HG03159 (cell line): ENCODE measurements around the gene KNDC1.

Experiments used
- ATAC-seq: cut with Tn5 transposase; IDR thresholded peaks from one replicate; pipeline ENCODE4 v1.9.1; 2021; ENCODE audit warnings: mild to moderate bottlenecking, moderate library complexity; ENCODE audit not compliant: unreplicated experiment

KNDC1 gene

GRCh38 chr10:133160826-133161471 lies 930 bp downstream of the KNDC1 start:
- ATAC-seq, result no peak

- no peak for ATAC-seq
These were observed 1.6 kb downstream of the KNDC1 start for GRCh38 chr10:133161486-133162109.

- no peak for ATAC-seq
These were observed 2.3 kb downstream of the KNDC1 start for GRCh38 chr10:133162178-133162909.

GRCh38 chr10:133162910-133163856 lies 3.2 kb downstream of the KNDC1 start:
- no peak for ATAC-seq

GRCh38 chr10:133163889-133164815 lies 4.1 kb downstream of the KNDC1 start:
- ATAC-seq, result no peak

GRCh38 chr10:133164816-133165555 lies 5.0 kb downstream of the KNDC1 start:
- no peak for ATAC-seq

- no peak for ATAC-seq
These were observed 5.8 kb downstream of the KNDC1 start for GRCh38 chr10:133165556-133166503.

- no peak for ATAC-seq
These were observed 6.4 kb downstream of the KNDC1 start for GRCh38 chr10:133166504-133166827.

- ATAC-seq, result no peak
These were observed 7.0 kb downstream of the KNDC1 start for GRCh38 chr10:133166828-133167692.

GRCh38 chr10:133167693-133168616 lies 7.9 kb downstream of the KNDC1 start:
- ATAC-seq, result no peak

- no peak for ATAC-seq
These were observed 8.6 kb downstream of the KNDC1 start for GRCh38 chr10:133168617-133169031.

- no peak for ATAC-seq
These were observed 9.3 kb downstream of the KNDC1 start for GRCh38 chr10:133169173-133169947.

- ATAC-seq, result no peak
These were observed 10.1 kb downstream of the KNDC1 start for GRCh38 chr10:133170092-133170491.

GRCh38 chr10:133173860-133174640 lies 14.0 kb downstream of the KNDC1 start:
- no peak for ATAC-seq
